Measurements from ENCODE around the gene U2AF2.

U2AF2 gene

GRCh38 chr19:55687281-55688201 is 32.7 kb downstream of the U2AF2 start:
- no peak for DNase-seq

- peak in 23 of 58 donors; percentile 5 to 67 (median 25) for DNase-seq
These were observed 33.8 kb downstream of the U2AF2 start for GRCh38 chr19:55688422-55689218.

- no peak for DNase-seq
These were observed 34.7 kb downstream of the U2AF2 start for GRCh38 chr19:55689411-55690108.

GRCh38 chr19:55690109-55690768 is 35.4 kb downstream of the U2AF2 start:
- DNase-seq = no peak

- DNase-seq = no peak
These were observed 36.1 kb downstream of the U2AF2 start for GRCh38 chr19:55690769-55691545.

- no peak for DNase-seq
These were observed 37.0 kb downstream of the U2AF2 start for GRCh38 chr19:55691561-55692481.

- no peak for DNase-seq
These were observed 37.8 kb downstream of the U2AF2 start for GRCh38 chr19:55692681-55693081.

- peak in 1 of 58 donors; percentile 49 for DNase-seq
These were observed 38.6 kb downstream of the U2AF2 start for GRCh38 chr19:55693336-55693974.

- no peak for DNase-seq
These were observed 39.4 kb downstream of the U2AF2 start for GRCh38 chr19:55694241-55694655.

- no peak for DNase-seq
These were observed 40.0 kb downstream of the U2AF2 start for GRCh38 chr19:55694656-55695491.

GRCh38 chr19:55695511-55696290 is 40.9 kb downstream of the U2AF2 start:
- DNase-seq = no peak

GRCh38 chr19:55696301-55697068 is 41.6 kb downstream of the U2AF2 start:
- DNase-seq = no peak

- no peak for DNase-seq
These were observed 42.2 kb downstream of the U2AF2 start for GRCh38 chr19:55697069-55697440.

GRCh38 chr19:55697698-55698097 is 42.9 kb downstream of the U2AF2 start:
- no peak for DNase-seq

GRCh38 chr19:55698256-55698655 is 43.4 kb downstream of the U2AF2 start:
- DNase-seq = no peak

GRCh38 chr19:55699221-55699620 is 44.4 kb downstream of the U2AF2 start:
- DNase-seq = peak in 3 of 58 donors; percentile 12 to 25 (median 16)

Data from anterior cingulate cortex (tissue), 58 donors.